Neural crest cell (in vitro differentiated cells): ENCODE results near the gene CAPZA1. TPM values are rescaled to one million over a fixed set of nuclear protein-coding genes. Genes with fewer than 3 reads are reported as not detected.

Source experiments
- DNase-seq: peaks from one replicate; pipeline ENCODE4 v3.0.0; 2021; ENCODE audit warnings: low read depth, mixed read lengths, low spot score
- H3K27ac Mint-ChIP-seq: one replicate; pipeline ENCODE4 v1.8.0; 2021; ENCODE audit warnings: mild to moderate bottlenecking, mixed read lengths; ENCODE audit not compliant: unreplicated experiment
- H3K27me3 Mint-ChIP-seq: 2 replicates; pipeline ENCODE4 v1.8.0; 2021; ENCODE audit warnings: low read depth, mild to moderate bottlenecking, mixed read lengths
- H3K36me3 Mint-ChIP-seq: 2 replicates; pipeline ENCODE4 v1.8.0; 2021; ENCODE audit warnings: low read depth, mild to moderate bottlenecking, mixed read lengths
- H3K4me1 Mint-ChIP-seq: 2 replicates; pipeline ENCODE4 v1.8.0; 2021; ENCODE audit warnings: mixed read lengths
- H3K4me3 Mint-ChIP-seq: one replicate; pipeline ENCODE4 v1.8.0; 2021; ENCODE audit warnings: mild to moderate bottlenecking, mixed read lengths
- H3K9me3 Mint-ChIP-seq: 2 replicates; pipeline ENCODE4 v1.8.0; 2021; ENCODE audit warnings: mixed read lengths
- total RNA-seq: library from RNA; stranded (reverse); gene quantifications from 2 replicates; pipeline ENCODE4 v1.2.1, GENCODE V29; 2021
- TF ChIP-seq, protein P1 (sequence below): fragments of 200-600 bp; sonication (generic); conservative IDR thresholded peaks from 2 replicates; pipeline ENCODE4 v1.5.0; 2021; ENCODE audit warnings: antibody characterized with exemption, mild to moderate bottlenecking

CAPZA1 gene
- total RNA-seq, 1 donor from 2014 or later: 131 TPM

DNA sequence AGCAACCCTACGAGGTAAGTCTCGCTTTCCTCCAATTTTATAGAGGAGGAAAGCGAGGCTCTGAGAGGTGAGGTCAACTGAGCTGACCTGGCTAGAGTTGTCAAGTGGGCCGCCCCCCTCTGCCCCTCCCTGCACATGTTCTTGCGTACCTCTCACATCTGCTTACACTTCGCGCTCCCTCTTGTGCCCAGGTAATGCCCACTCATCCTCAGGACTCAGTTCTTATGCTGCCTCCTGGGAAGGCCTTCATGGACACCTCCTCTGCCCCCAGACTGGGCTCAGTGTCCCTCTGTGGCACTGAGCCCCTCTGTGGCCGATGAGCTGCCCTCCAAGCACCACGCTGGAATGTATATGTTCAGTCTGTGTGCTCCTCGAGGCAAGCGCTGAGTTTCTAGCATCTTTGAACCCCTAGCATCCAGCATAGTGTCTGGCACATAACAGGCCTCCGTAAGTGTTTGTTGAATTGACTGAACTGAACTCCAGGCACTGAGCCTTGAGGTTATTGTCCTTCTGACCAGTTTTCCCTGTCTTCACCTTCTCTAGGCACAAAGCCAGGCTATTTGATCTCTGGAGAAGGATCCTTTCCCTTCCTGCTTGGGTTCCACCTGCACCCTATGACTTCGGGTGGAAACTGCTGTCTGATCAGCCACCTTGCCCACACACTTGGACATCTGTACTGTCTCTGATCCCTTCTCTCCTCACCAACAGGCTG is 68.3 kb downstream of the CAPZA1 start:
- Mint-ChIP-seq H3K4me1 (peaks cover 13% of the 10 kb centered on the region), H3K27ac (peak overlapping the region; percentile 93), H3K36me3 (peaks cover 3% of the 10 kb centered on the region), H3K4me3 (no peak overlapping the region), H3K9me3 (no peaks in the 10 kb centered on the region), H3K27me3 (no peaks in the 10 kb centered on the region)
- DNase-seq: no peak
- TF ChIP-seq, protein P1, sequence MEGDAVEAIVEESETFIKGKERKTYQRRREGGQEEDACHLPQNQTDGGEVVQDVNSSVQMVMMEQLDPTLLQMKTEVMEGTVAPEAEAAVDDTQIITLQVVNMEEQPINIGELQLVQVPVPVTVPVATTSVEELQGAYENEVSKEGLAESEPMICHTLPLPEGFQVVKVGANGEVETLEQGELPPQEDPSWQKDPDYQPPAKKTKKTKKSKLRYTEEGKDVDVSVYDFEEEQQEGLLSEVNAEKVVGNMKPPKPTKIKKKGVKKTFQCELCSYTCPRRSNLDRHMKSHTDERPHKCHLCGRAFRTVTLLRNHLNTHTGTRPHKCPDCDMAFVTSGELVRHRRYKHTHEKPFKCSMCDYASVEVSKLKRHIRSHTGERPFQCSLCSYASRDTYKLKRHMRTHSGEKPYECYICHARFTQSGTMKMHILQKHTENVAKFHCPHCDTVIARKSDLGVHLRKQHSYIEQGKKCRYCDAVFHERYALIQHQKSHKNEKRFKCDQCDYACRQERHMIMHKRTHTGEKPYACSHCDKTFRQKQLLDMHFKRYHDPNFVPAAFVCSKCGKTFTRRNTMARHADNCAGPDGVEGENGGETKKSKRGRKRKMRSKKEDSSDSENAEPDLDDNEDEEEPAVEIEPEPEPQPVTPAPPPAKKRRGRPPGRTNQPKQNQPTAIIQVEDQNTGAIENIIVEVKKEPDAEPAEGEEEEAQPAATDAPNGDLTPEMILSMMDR: no peak

DNA sequence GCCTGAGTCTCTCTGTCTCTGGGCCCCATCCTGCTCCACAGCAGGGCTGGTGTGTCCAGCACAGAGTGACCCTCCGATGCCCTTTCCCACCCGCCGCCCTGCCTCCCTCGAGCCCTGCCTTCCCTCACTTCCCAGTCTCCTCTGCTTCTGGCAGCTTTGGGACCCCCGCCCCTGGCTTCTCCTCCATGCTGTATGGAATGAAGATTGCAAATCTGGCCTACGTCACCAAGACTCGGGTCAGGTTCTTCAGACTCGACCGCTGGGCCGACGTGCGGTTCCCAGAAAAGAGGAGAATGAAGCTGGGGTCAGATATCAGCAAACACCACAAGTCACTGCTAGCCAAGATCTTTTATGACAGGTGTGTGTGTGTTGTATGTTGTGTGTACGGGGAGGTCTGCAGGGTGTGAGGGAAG is 69.2 kb downstream of the CAPZA1 start:
- peaks cover 5% of the 10 kb centered on the region for H3K36me3 Mint-ChIP-seq
- peak overlapping the region; percentile 93 for H3K27ac Mint-ChIP-seq
- H3K4me1 Mint-ChIP-seq: peaks cover 13% of the 10 kb centered on the region
- TF ChIP-seq, protein P1: no peak
- H3K27me3 Mint-ChIP-seq: no peaks in the 10 kb centered on the region
- no peaks in the 10 kb centered on the region for H3K9me3 Mint-ChIP-seq
- DNase-seq: no peak
- no peak overlapping the region for H3K4me3 Mint-ChIP-seq

DNA sequence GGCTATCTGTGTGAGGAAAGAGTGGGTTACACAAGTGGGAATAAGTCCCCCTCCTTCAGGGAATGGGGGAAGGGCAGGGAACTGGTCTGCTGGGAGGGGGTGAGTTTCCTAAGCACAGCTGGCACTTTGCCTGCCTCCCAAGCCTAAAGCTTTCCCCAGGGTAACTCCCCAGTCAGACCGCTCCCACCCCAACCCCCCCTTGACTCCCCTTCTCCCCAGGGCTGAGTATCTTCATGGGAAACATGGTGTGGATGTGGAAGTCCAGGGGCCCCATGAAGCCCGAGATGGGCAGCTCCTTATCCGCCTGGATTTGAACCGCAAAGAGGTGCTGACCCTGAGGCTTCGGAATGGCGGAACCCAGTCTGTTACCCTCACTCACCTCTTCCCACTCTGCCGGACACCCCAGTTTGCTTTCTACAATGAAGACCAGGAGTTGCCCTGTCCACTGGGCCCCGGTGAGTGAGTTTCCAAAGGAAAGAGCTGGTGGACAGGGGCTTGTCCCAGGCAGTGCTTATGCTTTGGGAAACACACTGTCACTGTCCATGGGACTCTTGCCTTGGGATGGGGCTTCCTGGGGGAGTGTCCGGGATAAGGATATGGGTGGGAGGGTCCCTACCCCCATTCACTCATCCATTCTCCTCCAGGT is 69.7 kb downstream of the CAPZA1 start:
- peaks cover 13% of the 10 kb centered on the region for H3K4me1 Mint-ChIP-seq
- DNase-seq: no peak
- H3K27ac Mint-ChIP-seq: no peak overlapping the region
- TF ChIP-seq, protein P1: no peak
- no peaks in the 10 kb centered on the region for H3K9me3 Mint-ChIP-seq
- H3K27me3 Mint-ChIP-seq: no peaks in the 10 kb centered on the region
- H3K4me3 Mint-ChIP-seq: no peak overlapping the region
- peaks cover 5% of the 10 kb centered on the region for H3K36me3 Mint-ChIP-seq

DNA sequence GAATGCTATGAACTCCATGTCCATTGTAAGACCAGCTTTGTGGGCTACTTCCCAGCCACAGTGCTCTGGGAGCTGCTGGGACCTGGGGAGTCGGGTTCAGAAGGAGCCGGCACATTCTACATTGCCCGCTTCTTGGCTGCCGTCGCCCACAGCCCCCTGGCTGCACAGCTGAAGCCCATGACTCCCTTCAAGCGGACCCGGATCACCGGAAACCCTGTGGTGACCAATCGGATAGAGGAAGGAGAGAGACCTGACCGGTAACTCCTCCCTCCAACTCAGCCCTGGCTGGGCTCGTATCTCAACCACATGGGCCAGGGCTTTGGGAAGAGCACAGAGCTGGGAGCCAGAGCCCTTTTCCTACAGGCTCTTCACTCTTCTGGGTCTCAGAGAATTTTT is 70.2 kb downstream of the CAPZA1 start:
- DNase-seq: no peak
- Mint-ChIP-seq H3K27me3 (no peaks in the 10 kb centered on the region), H3K4me1 (peaks cover 13% of the 10 kb centered on the region), H3K9me3 (no peaks in the 10 kb centered on the region), H3K4me3 (no peak overlapping the region), H3K27ac (no peak overlapping the region), H3K36me3 (peaks cover 5% of the 10 kb centered on the region)
- TF ChIP-seq, protein P1: no peak

DNA sequence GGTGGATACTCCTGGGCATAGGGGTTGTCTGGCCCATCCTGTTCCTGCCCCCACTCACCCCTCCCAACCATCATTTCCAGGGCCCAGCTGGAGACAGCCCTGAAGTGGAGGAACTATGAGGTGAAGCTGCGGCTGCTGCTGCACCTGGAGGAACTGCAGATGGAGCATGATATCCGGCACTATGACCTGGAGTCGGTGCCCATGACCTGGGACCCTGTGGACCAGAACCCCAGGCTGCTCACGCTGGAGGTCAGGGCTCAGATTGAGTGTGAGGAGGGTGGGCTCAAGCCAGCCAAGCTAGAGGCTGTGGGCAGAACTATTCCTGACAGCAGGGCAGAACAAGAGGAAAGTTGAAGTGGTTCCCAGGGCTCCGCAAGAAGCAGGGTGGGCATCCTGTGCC is 73.0 kb downstream of the CAPZA1 start:
- peaks cover 13% of the 10 kb centered on the region for H3K4me1 Mint-ChIP-seq
- DNase-seq: no peak
- H3K27me3 Mint-ChIP-seq: no peaks in the 10 kb centered on the region
- no peak overlapping the region for H3K27ac Mint-ChIP-seq
- H3K9me3 Mint-ChIP-seq: no peaks in the 10 kb centered on the region
- H3K4me3 Mint-ChIP-seq: no peak overlapping the region
- TF ChIP-seq, protein P1: no peak
- peaks cover 5% of the 10 kb centered on the region for H3K36me3 Mint-ChIP-seq
